Hindlimb muscle (tissue), 1 donor: ENCODE data around the gene GLIPR2. TPM values are rescaled to one million over a fixed set of nuclear protein-coding genes. Genes with fewer than 3 reads are reported as not detected.

ENCODE experiments used
- DNase-seq: peaks from one replicate; pipeline ENCODE4 v3.0.0-alpha.2; 2013
- polyA plus RNA-seq: library from polyadenylated mRNA; unstranded; fragments of 120-200 nt; gene quantifications from one replicate; pipeline ENCODE4 v1.2.1, GENCODE V29; 2013; ENCODE audit not compliant: insufficient read length

The GLIPR2 gene
- polyA plus RNA-seq, 1 donor, result 94.7 TPM

- DNase-seq, result peak; percentile 20
Observed at GRCh38 chr9:36194326-36195000, 57.9 kb downstream of the GLIPR2 start.

DNA sequence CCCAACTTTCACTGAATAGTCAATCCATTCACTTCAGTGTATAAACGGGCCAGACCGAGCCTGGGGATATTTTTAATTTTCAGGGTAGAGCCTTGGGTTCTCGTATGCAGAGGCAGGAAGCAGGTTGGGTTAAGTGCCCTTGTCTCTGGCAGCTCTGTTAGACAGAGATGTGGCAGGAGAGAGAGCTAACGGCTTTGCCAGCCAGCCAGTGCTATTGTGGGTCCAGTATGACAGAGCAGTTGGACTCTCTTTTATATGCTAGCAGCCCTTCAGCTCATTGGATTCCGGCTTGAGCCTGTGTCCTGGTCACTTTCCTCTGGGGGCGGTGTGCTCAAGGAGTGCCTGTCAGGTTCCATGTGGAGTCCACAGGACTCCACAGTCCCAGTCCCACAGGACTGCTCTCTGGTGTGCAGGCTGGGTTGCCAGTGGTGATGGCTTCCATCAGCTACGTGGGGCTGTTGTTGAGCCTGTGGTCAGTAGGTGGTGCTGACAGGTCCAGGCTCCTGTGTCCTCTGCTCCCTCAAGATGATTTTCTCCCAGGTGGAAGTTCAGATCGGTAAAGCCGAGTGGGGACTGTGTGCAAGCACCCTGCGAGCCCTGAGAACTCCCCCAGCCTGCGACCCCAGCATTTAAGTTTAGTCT is 68.5 kb downstream of the GLIPR2 start:
- no peak for DNase-seq

- no peak for DNase-seq
Observed at GRCh38 chr9:36207016-36207415, 70.5 kb downstream of the GLIPR2 start.

DNA sequence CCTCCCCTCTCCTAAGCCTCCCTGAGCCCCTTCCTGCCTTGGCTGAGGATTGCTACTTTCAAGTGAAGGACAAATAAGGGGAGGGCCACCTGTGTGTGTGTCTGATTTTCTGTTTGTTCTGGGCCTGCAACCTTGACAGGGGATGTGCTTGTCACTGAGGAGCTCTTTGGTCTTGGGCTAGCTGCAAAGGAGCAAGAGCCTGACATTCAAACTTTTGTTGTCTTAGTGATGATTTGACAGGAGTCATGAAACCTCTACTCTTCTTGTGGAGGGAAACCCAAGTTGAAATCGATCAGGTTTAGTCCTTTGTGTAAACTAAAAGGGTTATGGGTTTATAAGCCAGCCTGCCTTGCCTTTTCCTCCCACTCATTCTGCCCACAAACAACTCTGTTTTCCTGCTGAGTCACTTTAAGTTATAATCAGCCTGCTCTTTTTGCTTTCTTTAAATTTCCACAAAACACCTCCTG is 71.0 kb downstream of the GLIPR2 start:
- no peak for DNase-seq

- DNase-seq, result no peak
Observed at GRCh38 chr9:36208521-36209253, 72.2 kb downstream of the GLIPR2 start.

GRCh38 chr9:36210722-36211121 is 74.2 kb downstream of the GLIPR2 start:
- DNase-seq, result no peak

DNA sequence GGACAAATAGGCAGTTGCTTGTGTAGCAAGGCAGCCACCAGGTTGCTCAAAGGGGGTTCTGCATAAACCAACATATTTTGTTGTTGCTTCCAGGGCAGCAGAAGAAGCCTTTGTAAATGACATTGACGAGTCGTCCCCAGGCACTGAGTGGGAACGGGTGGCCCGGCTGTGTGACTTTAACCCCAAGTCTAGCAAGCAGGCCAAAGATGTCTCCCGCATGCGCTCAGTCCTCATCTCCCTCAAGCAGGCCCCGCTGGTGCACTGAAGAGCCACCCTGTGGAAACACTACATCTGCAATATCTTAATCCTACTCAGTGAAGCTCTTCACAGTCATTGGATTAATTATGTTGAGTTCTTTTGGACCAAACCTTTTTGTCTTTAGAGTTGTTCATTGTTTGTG is 75.0 kb downstream of the GLIPR2 start:
- no peak for DNase-seq

DNA sequence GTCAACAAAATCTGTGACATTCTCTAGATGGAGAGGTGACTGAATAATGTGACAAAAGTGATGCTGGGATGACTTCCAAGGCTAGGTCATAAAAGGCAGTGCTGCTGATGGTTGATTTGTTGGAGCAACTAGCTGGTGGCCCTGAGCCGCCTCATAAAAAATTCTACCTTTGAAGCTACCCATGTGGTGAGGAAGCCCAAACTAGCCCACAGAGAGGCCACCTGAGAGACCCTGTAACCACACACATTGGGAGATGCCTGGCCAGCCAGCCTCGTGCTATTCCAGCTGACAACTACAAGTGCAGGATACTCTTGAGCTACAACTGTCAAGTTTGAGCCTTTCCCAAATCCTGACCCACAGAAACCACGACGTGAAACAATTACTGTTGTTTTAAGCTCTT is 76.9 kb downstream of the GLIPR2 start:
- no peak for DNase-seq

Other genes with a start within 250 kb of the GLIPR2 start
- 0.83 TPM for gene HRCT1, start 230.5 kb upstream of the GLIPR2 start, polyA plus RNA-seq
- 2.3 TPM for gene SPAAR, start 227.2 kb upstream of the GLIPR2 start, polyA plus RNA-seq
- not detected for gene OR2S2, start 178.6 kb upstream of the GLIPR2 start, polyA plus RNA-seq
- gene RECK, start 99.8 kb upstream of the GLIPR2 start, polyA plus RNA-seq, result 19.0 TPM
- gene CCIN, start 32.7 kb downstream of the GLIPR2 start, polyA plus RNA-seq, result 0.59 TPM
- 112 TPM for gene CLTA, start 54.2 kb downstream of the GLIPR2 start, polyA plus RNA-seq
- gene GNE, start 121.7 kb downstream of the GLIPR2 start, polyA plus RNA-seq, result 14.3 TPM